Measurements from ENCODE around the gene HOXA5.

DNA sequence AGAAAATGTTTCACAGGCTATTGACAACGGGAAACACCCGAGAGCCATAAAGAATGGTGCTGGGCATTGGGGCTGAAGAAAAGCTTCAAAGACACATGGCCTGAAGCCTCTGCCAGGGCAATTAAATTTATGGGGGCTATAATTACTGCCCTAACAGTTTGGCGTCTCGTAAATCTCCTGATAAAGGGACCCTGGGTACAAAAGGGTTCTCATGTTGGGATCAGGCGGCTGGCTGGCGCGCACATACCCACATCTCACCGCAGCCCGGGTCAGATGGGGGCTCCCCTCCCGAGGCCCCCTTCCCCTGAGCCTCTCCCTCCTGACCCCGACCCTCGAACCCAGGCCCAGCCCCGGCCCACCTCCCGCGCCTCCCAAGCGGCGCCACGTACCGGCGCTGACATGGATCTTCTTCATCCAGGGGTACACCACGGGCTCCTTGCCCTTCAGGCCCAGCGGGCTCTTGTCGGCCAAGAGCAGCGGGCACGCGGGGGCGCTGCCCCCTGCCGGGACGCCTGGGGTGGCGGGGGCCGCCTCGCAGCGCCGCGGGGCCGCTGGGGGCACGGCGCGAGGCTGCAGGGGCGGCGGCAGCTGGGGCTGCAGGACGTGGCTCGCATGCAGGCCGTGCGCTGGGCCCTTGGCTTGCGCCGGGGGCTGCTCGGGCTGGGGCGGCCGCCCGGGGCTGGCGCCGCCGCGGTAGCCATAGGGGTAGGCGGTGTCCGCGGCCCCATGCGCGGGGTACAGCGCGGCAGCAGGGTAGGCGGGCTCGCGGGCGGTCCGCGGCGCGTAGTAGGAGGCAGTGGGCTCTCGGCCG is 13.5 kb downstream of the HOXA5 start:
- TF ChIP-seq, protein P1, sequence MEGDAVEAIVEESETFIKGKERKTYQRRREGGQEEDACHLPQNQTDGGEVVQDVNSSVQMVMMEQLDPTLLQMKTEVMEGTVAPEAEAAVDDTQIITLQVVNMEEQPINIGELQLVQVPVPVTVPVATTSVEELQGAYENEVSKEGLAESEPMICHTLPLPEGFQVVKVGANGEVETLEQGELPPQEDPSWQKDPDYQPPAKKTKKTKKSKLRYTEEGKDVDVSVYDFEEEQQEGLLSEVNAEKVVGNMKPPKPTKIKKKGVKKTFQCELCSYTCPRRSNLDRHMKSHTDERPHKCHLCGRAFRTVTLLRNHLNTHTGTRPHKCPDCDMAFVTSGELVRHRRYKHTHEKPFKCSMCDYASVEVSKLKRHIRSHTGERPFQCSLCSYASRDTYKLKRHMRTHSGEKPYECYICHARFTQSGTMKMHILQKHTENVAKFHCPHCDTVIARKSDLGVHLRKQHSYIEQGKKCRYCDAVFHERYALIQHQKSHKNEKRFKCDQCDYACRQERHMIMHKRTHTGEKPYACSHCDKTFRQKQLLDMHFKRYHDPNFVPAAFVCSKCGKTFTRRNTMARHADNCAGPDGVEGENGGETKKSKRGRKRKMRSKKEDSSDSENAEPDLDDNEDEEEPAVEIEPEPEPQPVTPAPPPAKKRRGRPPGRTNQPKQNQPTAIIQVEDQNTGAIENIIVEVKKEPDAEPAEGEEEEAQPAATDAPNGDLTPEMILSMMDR (IDR thresholded peaks at IDR 0.05), result peak; percentile 50
- TF ChIP-seq ZFX (IDR thresholded peaks at IDR 0.05; ENCODE audit: borderline replicate concordance), result no peak

Measured in 22Rv1 (cell line).